DND-41 (cell line): ENCODE data around the gene SCEL.

Experiments
- CTCF ChIP-seq: IDR thresholded peaks from 2 replicates; pipeline ENCODE4 v1.5.1; 2012; ENCODE audit warnings: borderline replicate concordance, low read length, moderate library complexity, mild to moderate bottlenecking; ENCODE audit not compliant: poor library complexity, severe bottlenecking; ENCODE audit errors: extremely low read depth
- EZH2 ChIP-seq: IDR thresholded peaks from 3 replicates; pipeline ENCODE4 v1.6.1; 2012; ENCODE audit warnings: borderline replicate concordance, low read depth, mild to moderate bottlenecking, moderate library complexity, low read length, inconsistent platforms; ENCODE audit not compliant: severe bottlenecking

DNA sequence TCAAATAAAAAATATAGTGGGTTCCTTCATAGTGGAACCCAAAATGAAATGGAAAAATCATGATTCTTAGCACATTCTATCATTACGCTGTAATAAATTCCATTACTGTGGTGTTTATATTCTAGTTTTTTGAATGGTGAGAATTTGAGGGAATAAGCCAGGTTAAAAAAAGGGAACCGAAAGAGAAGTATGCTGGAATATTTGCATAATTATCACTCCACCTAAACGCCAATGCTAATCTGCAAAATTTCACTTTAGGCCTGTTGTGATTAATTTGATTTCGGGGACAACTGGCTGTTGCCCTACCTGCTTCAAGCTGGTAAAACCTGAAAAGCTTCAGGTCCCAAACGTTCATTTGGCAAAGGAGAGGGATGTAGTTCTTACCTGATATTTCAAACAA lies 32.1 kb upstream of the SCEL start:
- no peak for TF ChIP-seq CTCF
- no peak for TF ChIP-seq EZH2
